Ectodermal cell (in vitro differentiated cells): Measurements from ENCODE around the gene CFHR5.
"Not testable (repeated sequence)": the region's sequence is repeated elsewhere in the genome, so short reads cannot be mapped to it uniquely, and the experiment has no call there.

ENCODE experiments used
- H3K27ac ChIP-seq: 2 replicates; pipeline ENCODE4 v1.7.0; 2013; ENCODE audit warnings: mild to moderate bottlenecking, low read depth, low read length; ENCODE audit not compliant: insufficient read depth, poor library complexity, severe bottlenecking
- H3K27me3 ChIP-seq: 2 replicates; pipeline ENCODE4 v1.7.0; 2013; ENCODE audit warnings: mild to moderate bottlenecking, low read length; ENCODE audit not compliant: insufficient read depth, control insufficient read depth, poor library complexity, severe bottlenecking
- H3K36me3 ChIP-seq: one replicate; pipeline ENCODE4 v1.7.0; 2013; ENCODE audit warnings: low read length; ENCODE audit not compliant: control insufficient read depth, insufficient read depth
- H3K4me1 ChIP-seq: one replicate; pipeline ENCODE4 v1.7.0; 2013; ENCODE audit warnings: low read length; ENCODE audit not compliant: control insufficient read depth, insufficient read depth
- H3K4me3 ChIP-seq: 2 replicates; pipeline ENCODE4 v1.7.0; 2013; ENCODE audit warnings: low read depth, low read length, control low read depth; ENCODE audit not compliant: insufficient read depth
- H3K9me3 ChIP-seq: 2 replicates; pipeline ENCODE4 v1.7.0; 2013; ENCODE audit warnings: mild to moderate bottlenecking, low read length, moderate library complexity; ENCODE audit not compliant: control insufficient read depth
- WGBS, 2 experiments: methylation state at CpG; one replicate each; pipeline ENCODE4 v1.1.7; 2013; ENCODE audit warnings: missing lambda C conversion rate in 2 of 2; 5-methylcytosine and 5-hydroxymethylcytosine counted together

Gene CFHR5

DNA sequence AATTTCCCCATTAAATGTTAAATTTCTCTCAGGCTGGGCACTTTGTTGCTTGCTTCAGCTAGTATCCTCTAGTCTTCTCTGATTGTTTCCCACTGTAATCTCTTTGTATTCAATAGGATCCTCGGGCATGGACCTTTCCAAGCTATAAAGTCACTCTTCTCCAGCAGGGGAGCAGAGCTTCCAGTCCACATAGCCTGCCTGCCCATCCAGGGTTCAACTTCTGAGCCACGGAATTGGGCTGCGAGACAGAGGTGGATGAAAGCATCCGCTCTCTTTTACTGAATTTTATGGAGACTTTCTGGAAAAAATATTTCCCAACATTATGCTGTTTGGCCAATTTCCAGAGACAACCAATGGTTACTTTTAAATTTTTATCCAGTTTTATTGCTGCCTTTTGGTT, 1.1 kb upstream of the CFHR5 start:
- H3K9me3 ChIP-seq, result no peaks in the 10 kb centered on the region
- H3K36me3 ChIP-seq, result no peaks in the 10 kb centered on the region
- no peak overlapping the region for H3K27ac ChIP-seq
- no peaks in the 10 kb centered on the region for H3K27me3 ChIP-seq
- WGBS, 2 experiments, result 91% methylated on average over 4 of the region's 4 CpGs
- no peaks in the 10 kb centered on the region for H3K4me1 ChIP-seq
- H3K4me3 ChIP-seq, result no peak overlapping the region

DNA sequence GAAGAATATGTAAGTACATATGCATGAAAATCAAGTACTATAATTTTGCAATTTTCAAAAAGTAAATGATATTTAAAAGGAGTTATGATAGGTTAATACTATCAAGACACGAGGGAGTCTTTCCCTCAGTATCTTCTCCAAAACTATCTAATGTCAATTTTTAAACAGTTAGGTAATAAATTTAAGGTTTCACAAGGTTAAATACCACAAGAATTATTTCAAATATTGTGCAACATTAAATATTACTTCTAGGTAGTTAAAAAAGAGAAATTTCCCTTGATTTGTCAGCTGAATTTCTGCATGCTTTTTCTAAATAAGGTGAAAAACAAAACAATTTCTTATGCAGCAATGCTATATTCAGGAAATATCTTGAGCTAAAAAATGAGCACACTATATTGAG, 3.5 kb downstream of the CFHR5 start:
- H3K4me1 ChIP-seq, result no peaks in the 10 kb centered on the region
- WGBS, 2 experiments, result no CpG with 5 or more reads among the region's 1 CpG
- H3K4me3 ChIP-seq, result no peak overlapping the region
- H3K27ac ChIP-seq, result no peak overlapping the region
- H3K9me3 ChIP-seq, result no peaks in the 10 kb centered on the region
- H3K36me3 ChIP-seq, result no peaks in the 10 kb centered on the region
- H3K27me3 ChIP-seq, result no peaks in the 10 kb centered on the region

DNA sequence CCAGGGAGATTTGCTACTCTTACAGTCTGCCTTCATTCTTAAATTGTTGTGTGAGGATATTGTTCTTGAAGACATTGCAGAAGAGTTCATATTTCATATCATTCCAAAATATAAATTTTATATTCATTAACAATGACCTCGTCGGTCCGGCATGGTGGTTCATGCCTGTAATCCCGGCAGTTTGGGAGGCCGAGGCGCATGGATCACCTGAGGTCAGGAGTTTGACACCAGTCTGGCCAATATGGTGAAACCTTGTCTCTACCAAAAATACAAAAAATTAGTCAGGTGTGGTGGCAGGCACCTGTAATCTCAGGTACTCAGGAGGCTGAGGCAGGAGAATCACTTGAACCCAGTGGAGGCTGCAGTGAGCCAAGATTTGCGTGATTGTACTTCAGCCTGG, 4.9 kb downstream of the CFHR5 start:
- H3K27me3 ChIP-seq, H3K27ac ChIP-seq, H3K9me3 ChIP-seq, H3K4me3 ChIP-seq, H3K4me1 ChIP-seq, H3K36me3 ChIP-seq: not testable (repeated sequence)
- WGBS, 2 experiments, result 94 to 97% methylated on average over 7 of the region's 7 CpGs

DNA sequence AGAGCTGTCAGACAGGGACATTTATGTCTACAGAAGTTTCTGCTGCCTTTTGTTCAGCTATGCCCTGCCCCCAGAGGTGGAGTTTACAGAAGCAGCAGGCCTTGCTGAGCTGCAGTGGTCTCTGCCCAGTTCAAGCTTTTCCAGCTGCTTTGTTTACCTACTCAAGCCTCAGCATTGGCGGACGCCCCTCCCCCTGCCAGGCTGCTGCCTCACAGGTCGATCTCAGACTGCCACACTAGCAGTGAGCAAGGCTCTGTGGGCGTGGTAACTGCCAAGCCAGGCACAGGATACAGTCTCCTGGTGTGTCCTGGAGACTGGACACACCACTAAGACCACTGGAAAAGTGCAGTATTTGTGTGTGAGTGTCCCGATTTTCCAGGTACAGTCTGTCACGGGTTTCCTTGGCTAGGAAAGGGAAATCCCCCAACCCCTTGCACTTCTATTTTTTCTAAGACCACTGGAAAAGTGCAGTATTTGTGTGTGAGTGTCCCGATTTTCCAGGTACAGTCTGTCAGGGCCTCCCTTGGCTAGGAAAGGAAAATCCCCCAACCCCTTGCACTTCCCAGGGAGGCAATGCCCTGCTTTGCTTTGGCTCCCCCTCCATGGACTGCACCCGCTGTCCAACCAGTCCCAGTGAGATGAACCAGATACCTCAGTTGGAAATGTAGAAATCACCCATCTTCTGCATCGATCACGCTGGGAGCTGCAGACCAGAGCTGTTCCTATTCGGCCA, 14.7 kb downstream of the CFHR5 start:
- 47 to 52% methylated on average over 10 to 11 of the region's 11 CpGs for WGBS, 2 experiments
- H3K4me3 ChIP-seq, H3K4me1 ChIP-seq, H3K27ac ChIP-seq, H3K36me3 ChIP-seq, H3K27me3 ChIP-seq, H3K9me3 ChIP-seq: not testable (repeated sequence)

DNA sequence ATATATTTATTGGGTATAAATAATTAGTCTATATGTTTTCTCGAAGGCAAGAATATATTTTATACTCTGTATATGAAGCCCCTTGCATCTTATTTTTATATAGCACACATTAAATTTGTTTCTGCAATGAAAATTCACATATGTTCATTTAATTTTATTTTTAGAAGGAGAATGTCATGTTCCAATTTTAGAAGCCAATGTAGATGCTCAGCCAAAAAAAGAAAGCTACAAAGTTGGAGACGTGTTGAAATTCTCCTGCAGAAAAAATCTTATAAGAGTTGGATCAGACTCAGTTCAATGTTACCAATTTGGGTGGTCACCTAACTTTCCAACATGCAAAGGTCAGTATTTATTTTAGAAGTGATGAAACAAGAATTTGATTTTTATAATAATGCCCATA, 16.6 kb downstream of the CFHR5 start:
- Histone ChIP-seq H3K4me1 (peaks cover 4% of the 10 kb centered on the region), H3K4me3 (no peak overlapping the region), H3K27ac (no peak overlapping the region), H3K36me3 (no peaks in the 10 kb centered on the region), H3K9me3 (no peaks in the 10 kb centered on the region), H3K27me3 (no peaks in the 10 kb centered on the region)
- WGBS, 2 experiments, result 89 to 94% methylated on average over 1 of the region's 2 CpGs

DNA sequence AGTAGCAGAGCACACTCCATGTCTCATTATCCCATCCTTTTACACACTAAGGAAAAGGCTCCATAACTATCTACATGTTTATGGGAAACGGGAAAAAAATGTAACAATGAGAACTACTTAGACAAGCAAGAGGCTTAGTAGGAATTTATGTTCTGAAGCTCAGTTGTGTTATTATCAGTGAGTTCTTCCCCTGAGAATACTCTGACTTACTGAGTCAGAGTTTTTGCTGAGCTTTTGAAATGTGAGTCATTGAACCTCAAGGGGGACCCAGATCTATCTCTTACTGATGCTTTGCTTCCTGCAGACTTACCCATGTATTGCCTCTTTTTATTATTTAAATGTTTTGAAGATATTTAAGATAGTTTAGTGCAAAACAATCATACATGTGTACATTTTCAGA, 20.1 kb downstream of the CFHR5 start:
- Histone ChIP-seq H3K27ac (no peak overlapping the region), H3K27me3 (no peaks in the 10 kb centered on the region), H3K4me3 (no peak overlapping the region), H3K36me3 (no peaks in the 10 kb centered on the region), H3K4me1 (no peaks in the 10 kb centered on the region), H3K9me3 (no peaks in the 10 kb centered on the region)
- WGBS, 2 experiments, result 100% methylated on average over 1 of the region's 1 CpG

DNA sequence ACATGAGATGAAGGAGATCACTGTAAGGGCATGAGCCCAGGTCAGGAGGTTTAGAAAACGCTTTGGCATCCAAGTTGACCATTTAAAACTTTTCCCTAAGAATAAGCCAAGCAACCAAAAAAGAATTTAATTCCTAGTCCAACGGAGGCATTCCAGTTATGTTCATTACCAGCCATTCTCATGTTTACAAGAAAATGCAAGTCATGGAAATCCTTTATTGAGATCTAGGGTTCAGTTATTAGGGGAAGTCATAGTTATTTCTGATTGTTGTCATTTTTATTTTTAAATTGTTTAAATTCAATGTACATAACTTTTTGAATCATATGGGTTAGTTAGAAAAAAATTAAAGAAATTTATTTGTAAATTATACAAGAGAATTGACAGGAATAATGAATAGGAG, 24.5 kb downstream of the CFHR5 start:
- WGBS, 2 experiments, result 88 to 91% methylated on average over 2 of the region's 2 CpGs
- H3K4me1 ChIP-seq, result no peaks in the 10 kb centered on the region
- no peak overlapping the region for H3K27ac ChIP-seq
- no peak overlapping the region for H3K4me3 ChIP-seq
- H3K36me3 ChIP-seq, result no peaks in the 10 kb centered on the region
- no peaks in the 10 kb centered on the region for H3K27me3 ChIP-seq
- no peaks in the 10 kb centered on the region for H3K9me3 ChIP-seq

DNA sequence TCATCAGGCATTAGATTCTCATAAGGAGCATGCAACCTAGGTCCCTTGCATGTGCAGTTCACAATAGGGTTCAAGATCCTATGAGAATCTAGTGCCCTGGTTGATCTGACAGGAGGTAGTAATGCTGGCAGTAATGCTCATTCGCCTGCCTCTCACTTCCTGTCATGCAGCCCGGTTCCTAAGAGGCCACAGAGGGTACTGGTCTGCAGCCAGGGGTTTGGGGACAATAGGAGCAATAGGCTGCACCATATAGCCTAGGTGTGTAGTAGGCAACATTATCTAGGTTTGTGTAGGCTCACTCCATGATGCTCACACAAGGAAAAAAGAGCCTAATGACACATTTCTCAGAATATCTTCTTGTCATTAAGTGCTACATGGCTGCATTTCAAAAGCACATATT, 25.8 kb downstream of the CFHR5 start:
- 88 to 94% methylated on average over 2 of the region's 2 CpGs for WGBS, 2 experiments
- H3K4me3 ChIP-seq, result no peak overlapping the region
- no peaks in the 10 kb centered on the region for H3K4me1 ChIP-seq
- H3K36me3 ChIP-seq, result no peaks in the 10 kb centered on the region
- H3K27me3 ChIP-seq, result no peaks in the 10 kb centered on the region
- H3K27ac ChIP-seq, result no peak overlapping the region
- H3K9me3 ChIP-seq, result no peaks in the 10 kb centered on the region

DNA sequence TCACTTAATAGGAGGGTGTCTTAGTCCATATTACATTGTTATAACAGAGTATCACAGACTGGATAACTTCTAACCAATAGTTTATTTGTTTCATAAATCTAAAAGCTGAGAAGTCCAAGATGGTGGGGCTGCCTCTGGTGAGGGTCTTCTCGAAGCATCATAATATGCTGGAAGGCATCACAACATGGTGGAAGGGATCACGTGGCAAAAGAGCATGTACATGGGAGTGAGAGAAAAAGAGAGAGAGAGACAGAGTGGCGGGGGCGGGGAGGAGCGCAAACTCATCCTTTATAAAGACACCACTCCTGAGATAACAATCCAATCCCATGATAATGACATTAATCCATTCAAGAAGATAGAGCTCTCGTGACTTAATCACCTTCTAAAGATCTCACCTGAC, 31.5 kb downstream of the CFHR5 start:
- Histone ChIP-seq H3K9me3 (peaks cover 4% of the 10 kb centered on the region), H3K4me3 (no peak overlapping the region), H3K4me1 (no peaks in the 10 kb centered on the region), H3K36me3 (no peaks in the 10 kb centered on the region), H3K27me3 (no peaks in the 10 kb centered on the region), H3K27ac (no peak overlapping the region)
- WGBS, 2 experiments, result 88 to 91% methylated on average over 4 to 6 of the region's 6 CpGs

DNA sequence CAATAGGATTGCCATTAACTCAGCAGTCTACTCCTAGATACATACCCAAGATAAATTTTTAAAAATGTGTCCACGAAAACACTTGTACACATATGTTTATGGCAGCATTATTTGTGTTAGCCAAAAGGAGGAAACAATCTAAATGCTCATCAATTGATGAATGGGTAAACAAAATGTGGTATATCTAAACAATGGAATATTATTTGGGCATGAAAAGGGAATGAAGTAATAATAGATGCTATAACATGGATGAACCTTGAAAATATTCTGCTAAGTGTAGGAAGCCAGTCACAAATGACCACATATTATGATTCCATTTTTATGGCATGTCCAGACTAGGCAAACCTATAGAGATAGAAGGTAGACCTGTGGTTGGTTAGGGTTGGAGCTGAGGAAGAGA, 34.3 kb downstream of the CFHR5 start:
- Histone ChIP-seq H3K27ac (no peak overlapping the region), H3K36me3 (no peaks in the 10 kb centered on the region), H3K9me3 (peaks cover 4% of the 10 kb centered on the region), H3K4me1 (no peaks in the 10 kb centered on the region), H3K27me3 (no peaks in the 10 kb centered on the region), H3K4me3 (no peak overlapping the region)
- WGBS, 2 experiments, result 100% methylated on average over 1 of the region's 1 CpG; no CpG with 5 or more reads in 1 of the 2 experiments

DNA sequence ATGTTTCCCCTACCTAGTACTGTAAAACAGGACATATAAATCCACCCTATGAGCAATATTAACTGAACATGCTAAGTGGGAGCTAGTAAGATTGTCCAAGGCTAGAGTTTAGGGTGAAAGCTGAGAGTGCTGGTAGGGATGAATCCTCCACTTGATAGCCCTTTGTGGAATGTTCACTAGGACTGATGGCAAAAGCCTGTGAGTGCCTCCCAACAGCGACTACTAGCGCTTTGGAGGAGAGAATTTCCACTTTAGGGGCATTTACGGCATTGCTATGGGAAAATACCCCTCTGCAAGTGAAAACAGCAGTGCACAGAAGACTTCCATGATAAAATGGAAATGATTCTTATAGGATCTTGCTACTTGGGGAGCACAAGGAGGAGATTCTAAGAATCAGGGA, 35.9 kb downstream of the CFHR5 start:
- Histone ChIP-seq H3K9me3 (peaks cover 4% of the 10 kb centered on the region), H3K27ac (no peak overlapping the region), H3K36me3 (no peaks in the 10 kb centered on the region), H3K4me1 (no peaks in the 10 kb centered on the region), H3K4me3 (no peak overlapping the region), H3K27me3 (no peaks in the 10 kb centered on the region)
- 92 to 97% methylated on average over 3 of the region's 3 CpGs for WGBS, 2 experiments
